Upper lobe of left lung (tissue), 4 donors: ENCODE results near the gene CLIC3.

Source experiments
- CTCF ChIP-seq, 6 experiments: fragments of 450-650 bp in 4 of 6; fragments of 200-600 bp in 2 of 6; sonication (generic) in 2 of 6; IDR thresholded peaks; one replicate each; pipeline ENCODE4 v1.5.1; 2016 to 2019; ENCODE audit warnings: antibody characterized with exemption in 6 of 6
- EP300 ChIP-seq, 4 donors: sonication (generic); formaldehyde crosslinking; IDR thresholded peaks; one replicate each; pipeline ENCODE4 v1.5.1; 2017; ENCODE audit warnings: antibody characterized with exemption in 4 of 4, control low read depth in 2 of 4
- POLR2A ChIP-seq, 4 donors: fragments of 450-650 bp; IDR thresholded peaks; one replicate each; pipeline ENCODE4 v1.5.1; 2016 to 2017; ENCODE audit warnings: antibody characterized with exemption in 4 of 4, mild to moderate bottlenecking in 2 of 4

GRCh38 chr9:136984464-136985026 is 11.8 kb downstream of the CLIC3 start:
- no peak for TF ChIP-seq CTCF (IDR thresholded peaks at IDR 0.05)
- TF ChIP-seq POLR2A (IDR thresholded peaks at IDR 0.05), result no peak
- no peak for TF ChIP-seq EP300 (IDR thresholded peaks at IDR 0.05)
